ENCODE results near the gene CLDN10. TPM values are rescaled to one million over a fixed set of nuclear protein-coding genes. Genes with fewer than 3 reads are reported as not detected.

CLDN10 gene
- total and polyA plus RNA-seq, 2 of the 8 experiments (the other 6 are each of a cell fraction or from before 2014, with no cell fraction given): 41.2 to 43.6 TPM

DNA sequence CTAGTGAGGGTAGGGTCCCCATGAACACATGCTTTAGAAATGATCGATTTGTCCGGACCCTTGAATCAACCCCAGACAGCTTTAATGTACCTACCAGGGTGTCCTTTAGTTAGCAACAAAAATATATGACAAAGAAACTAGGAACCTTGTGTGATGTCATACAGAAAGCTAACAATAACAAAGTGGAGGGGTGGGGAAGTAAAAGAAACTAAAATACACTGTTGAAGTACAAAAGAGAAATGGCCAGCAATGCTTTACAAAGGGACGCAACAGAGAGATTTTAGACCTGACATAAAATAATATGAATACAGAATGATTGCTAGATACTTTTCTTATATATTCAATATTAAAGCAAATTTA, 52.0 kb downstream of the CLDN10 start:
- H4K91ac ChIP-seq (replicated peaks; ENCODE audit: insufficient read length, low read length): no peak overlapping the region
- H2BK120ac ChIP-seq (replicated peaks; ENCODE audit: low read depth, low read length): no peak overlapping the region
- no peaks in the 10 kb centered on the region for H4K20me1 ChIP-seq (replicated peaks in 1 of 2; ENCODE audit: control insufficient read depth in 1 of 2, insufficient read depth in 2 of 2, low read length in 2 of 2)
- TF ChIP-seq RXRA (IDR thresholded peaks at IDR 0.05; ENCODE audit: insufficient read depth, low read depth, low read length): no peak
- H3K27me3 ChIP-seq (replicated peaks in 1 of 4; ENCODE audit: control insufficient read depth in 3 of 4, extremely low read depth in 1 of 4, insufficient read depth in 3 of 4, low read length in 3 of 4): no peaks in the 10 kb centered on the region
- H2BK5ac ChIP-seq (ENCODE audit: low read depth, low read length): no peak overlapping the region
- H2AK5ac ChIP-seq (ENCODE audit: low read depth, low read length): no peak overlapping the region
- no peak overlapping the region for H3K23ac ChIP-seq (ENCODE audit: insufficient read length)
- no peaks in the 10 kb centered on the region for H3K79me1 ChIP-seq (ENCODE audit: low read depth, low read length)
- H3K27ac ChIP-seq (ENCODE audit: low read depth, low read length): no peak overlapping the region
- FAIRE-seq (no peak), DNase-seq (ENCODE audit: low read depth in 1 of 2, low spot score in 2 of 2) (no peak)
- H2BK12ac ChIP-seq (ENCODE audit: low read depth, low read length): no peak overlapping the region
- no peaks in the 10 kb centered on the region for H3K79me2 ChIP-seq (ENCODE audit: control insufficient read depth in 1 of 2, insufficient read depth in 2 of 2, low read length in 2 of 2)
- no peaks in the 10 kb centered on the region; the same call in 1 of the 2 replicates for H3K23me2 ChIP-seq (ENCODE audit: low read depth, low read length)
- peaks cover 0 to 20% (median 7%) of the 10 kb centered on the region in 4 experiments; a peak in 5 of 8 replicates for H3K36me3 ChIP-seq (ENCODE audit: control insufficient read depth in 2 of 4, insufficient read depth in 4 of 4, low read length in 3 of 4)
- H2BK20ac ChIP-seq (ENCODE audit: low read length): no peak overlapping the region
- no peak overlapping the region for H2BK15ac ChIP-seq (ENCODE audit: low read length)
- H3K14ac ChIP-seq (ENCODE audit: insufficient read length): no peak overlapping the region
- no peak overlapping the region for H3K9ac ChIP-seq (replicated peaks in 1 of 4; ENCODE audit: extremely low read depth in 1 of 4, low read depth in 3 of 4, low read length in 3 of 4)
- no peak overlapping the region for H3K56ac ChIP-seq (replicated peaks; ENCODE audit: insufficient read length, low read depth, low read length)
- POLR2A ChIA-PET (ENCODE audit: partially characterized antibody): interaction anchor here (0.6 kb wide), 1 partner anchor 199 kb away, joined by 3 read pairs; no protein-coding TSS in a partner anchor
- 95% methylated on average over 3 of the region's 3 CpGs; no CpG with 5 or more reads in 1 of the 2 experiments for WGBS, 2 experiments (ENCODE audit: extremely low coverage in 1 of 2, insufficient coverage in 1 of 2, insufficient read length in 1 of 2, insufficient replicate concordance in 2 of 2, low coverage in 1 of 2, low lambda C conversion rate in 2 of 2, missing lambda C conversion rate in 1 of 2)
- no peak overlapping the region for H3K4ac ChIP-seq (replicated peaks; ENCODE audit: insufficient read length, low read depth, low read length)
- no peak overlapping the region for H2AFZ ChIP-seq (ENCODE audit: low read length)
- CTCF ChIA-PET (ENCODE audit: partially characterized antibody): interaction anchor here (1.3 to 2.1 kb wide), 2 partner anchors 107 to 229 kb away, joined by 3 to 8 read pairs; no protein-coding TSS in a partner anchor
- H4K5ac ChIP-seq (ENCODE audit: insufficient read length, low read depth, low read length): no peak overlapping the region
- no peaks in the 10 kb centered on the region for H3K9me3 ChIP-seq (ENCODE audit: insufficient read depth in 2 of 2, low read depth in 1 of 2, low read length in 1 of 2)
- H3K4me2 ChIP-seq (ENCODE audit: insufficient read depth in 1 of 2, low read depth in 2 of 2, low read length in 2 of 2): no peak overlapping the region
- H3K18ac ChIP-seq (ENCODE audit: extremely low read depth, low read length): no peak overlapping the region
- no peak overlapping the region for H4K8ac ChIP-seq (ENCODE audit: extremely low read depth, insufficient read depth, low read length)
- no peak overlapping the region for H3K4me3 ChIP-seq (ENCODE audit: extremely low read depth in 1 of 4, insufficient read depth in 2 of 4, low read depth in 3 of 4, low read length in 4 of 4)
- no peaks in the 10 kb centered on the region for H3K4me1 ChIP-seq (replicated peaks in 1 of 4; ENCODE audit: control insufficient read depth in 3 of 4, insufficient read depth in 4 of 4, low read length in 3 of 4)
